CD14-positive monocyte (primary cell): ENCODE measurements around the gene RANBP10. TPM values are rescaled to one million over a fixed set of nuclear protein-coding genes. Genes with fewer than 3 reads are reported as not detected.

ENCODE experiments used
- DNase-seq, 3 donors: peaks; one replicate each; pipeline ENCODE4 v3.0.0-alpha.2; 2011 to 2022
- H2AFZ ChIP-seq: 2 replicates; pipeline ENCODE4 v1.6.0; 2012; ENCODE audit warnings: mild to moderate bottlenecking, low read depth, low read length, inconsistent platforms; ENCODE audit not compliant: insufficient read depth, poor library complexity, severe bottlenecking
- H3K27ac ChIP-seq, 2 donors: 1 replicate in 1 of 2; 2 replicates in 1 of 2; pipeline ENCODE4 v1.5.1; 2012 to 2013; ENCODE audit warnings: low read length in 2 of 2, control low read depth in 1 of 2, inconsistent platforms in 1 of 2, low read depth in 1 of 2, mild to moderate bottlenecking in 1 of 2
- H3K27me3 ChIP-seq, 2 donors: one replicate each; pipeline versions ENCODE4 v1.6.0 to v1.6.1; 2011 to 2013; ENCODE audit warnings: low read length in 2 of 2; ENCODE audit not compliant: control insufficient read depth in 2 of 2, insufficient read depth in 2 of 2
- H3K36me3 ChIP-seq, 2 donors: replicated peaks in 1 of 2; 1 replicate in 1 of 2; 2 replicates in 1 of 2; pipeline versions ENCODE4 v1.5.1 to v1.6.1; 2012 to 2013; ENCODE audit warnings: low read length in 2 of 2, control low read depth in 1 of 2, inconsistent platforms in 1 of 2, mild to moderate bottlenecking in 1 of 2; ENCODE audit not compliant: insufficient read depth in 2 of 2, control insufficient read depth in 1 of 2
- H3K4me1 ChIP-seq, 2 donors: 1 replicate in 1 of 2; 2 replicates in 1 of 2; pipeline versions ENCODE4 v1.5.1 to v1.6.1; 2012 to 2013; ENCODE audit warnings: low read length in 2 of 2, control low read depth in 1 of 2, inconsistent platforms in 1 of 2, mild to moderate bottlenecking in 1 of 2, moderate library complexity in 1 of 2; ENCODE audit not compliant: insufficient read depth in 2 of 2, control insufficient read depth in 1 of 2
- H3K4me2 ChIP-seq: replicated peaks from 2 replicates; pipeline ENCODE3; 2012; ENCODE audit warnings: low read length, moderate library complexity, mild to moderate bottlenecking; ENCODE audit not compliant: poor library complexity, severe bottlenecking; ENCODE audit errors: extremely low read depth
- H3K4me3 ChIP-seq, 3 experiments: fragments of 200-600 bp in 1 of 3; sonication (generic) in 1 of 3; replicated peaks in 1 of 3; 1 replicate in 2 of 3; 2 replicates in 1 of 3; pipeline ENCODE4 v1.5.1; 2011 to 2013; ENCODE audit warnings: low read length in 3 of 3, mild to moderate bottlenecking in 3 of 3, control low read depth in 2 of 3, low read depth in 2 of 3, inconsistent platforms in 1 of 3, moderate library complexity in 1 of 3
- H3K79me2 ChIP-seq: 2 replicates; pipeline ENCODE4 v1.6.0; 2012; ENCODE audit warnings: mild to moderate bottlenecking, control low read depth, inconsistent platforms, low read length, moderate library complexity; ENCODE audit not compliant: insufficient read depth
- H3K9ac ChIP-seq: 2 replicates; pipeline ENCODE4 v1.6.0; 2017; ENCODE audit warnings: low read length, mild to moderate bottlenecking; ENCODE audit not compliant: insufficient read depth, poor library complexity, severe bottlenecking
- H3K9me3 ChIP-seq, 2 donors: replicated peaks in 1 of 2; 1 replicate in 1 of 2; 2 replicates in 1 of 2; pipeline versions ENCODE4 v1.5.1 to v1.6.1; 2012 to 2013; ENCODE audit warnings: low read length in 2 of 2, control low read depth in 1 of 2; ENCODE audit not compliant: control insufficient read depth in 1 of 2, insufficient read depth in 1 of 2
- H4K20me1 ChIP-seq: 2 replicates; pipeline ENCODE4 v1.6.0; 2012; ENCODE audit warnings: mild to moderate bottlenecking, low read length, control low read depth, moderate library complexity; ENCODE audit not compliant: insufficient read depth
- H3K27ac Mint-ChIP-seq, 7 donors: one replicate each; pipeline ENCODE4 v1.8.0; 2020; ENCODE audit warnings: mild to moderate bottlenecking in 7 of 7, mixed read lengths in 7 of 7, moderate library complexity in 6 of 7, inconsistent platforms in 2 of 7
- H3K27me3 Mint-ChIP-seq, 3 donors: one replicate each; pipeline ENCODE4 v1.8.0; 2021 to 2022; ENCODE audit warnings: low read depth in 3 of 3, mild to moderate bottlenecking in 3 of 3, mixed read lengths in 3 of 3, moderate library complexity in 3 of 3, inconsistent platforms in 1 of 3
- H3K36me3 Mint-ChIP-seq, 2 donors: one replicate each; pipeline ENCODE4 v1.8.0; 2020; ENCODE audit warnings: mixed read lengths in 2 of 2, inconsistent platforms in 1 of 2, mild to moderate bottlenecking in 1 of 2
- H3K4me1 Mint-ChIP-seq: one replicate; pipeline ENCODE4 v1.8.0; 2020; ENCODE audit warnings: mild to moderate bottlenecking, mixed read lengths
- H3K4me3 Mint-ChIP-seq, 2 donors: one replicate each; pipeline ENCODE4 v1.8.0; 2020; ENCODE audit warnings: mild to moderate bottlenecking in 2 of 2, mixed read lengths in 2 of 2, moderate library complexity in 1 of 2
- H3K9me3 Mint-ChIP-seq, 7 donors: one replicate each; pipeline ENCODE4 v1.8.0; 2020 to 2022; ENCODE audit warnings: mixed read lengths in 7 of 7, mild to moderate bottlenecking in 6 of 7, moderate library complexity in 6 of 7, inconsistent platforms in 2 of 7
- CTCF ChIP-seq: fragments of 200-600 bp; IDR thresholded peaks from one replicate; pipeline ENCODE4 v1.8.0; 2022; ENCODE audit warnings: antibody characterized with exemption, mild to moderate bottlenecking
- WGBS: methylation state at CpG from one replicate; pipeline ENCODE4 v1.1.5; 2013; ENCODE audit warnings: missing lambda C conversion rate; ENCODE audit not compliant: insufficient coverage; 5-methylcytosine and 5-hydroxymethylcytosine counted together
- intact Hi-C, 2 donors: fragments of 100-400 bp; cut with micrococcal nuclease; formaldehyde crosslinking; loops; one replicate each; pipeline versions ENCODE4 v1.15.0 to v1.15.1; 2023
- polyA plus RNA-seq, 3 donors: library from polyadenylated mRNA; depleted of rRNA in 1 of 3; unstranded in 2 of 3; stranded (reverse) in 1 of 3; fragments of 300-500 nt in 2 of 3; fragments of >200 nt in 1 of 3; fragmentation: Illumina TruSeq in 2 of 3; gene quantifications; 1 replicate in 2 of 3; 2 replicates in 1 of 3; pipeline ENCODE4 v1.2.3, GENCODE V29; 2012 to 2021

Gene RANBP10
- polyA plus RNA-seq, 3 donors = 6.4 to 16.7 (median 6.6) TPM

- peaks cover 13% of the 10 kb centered on the region for H3K79me2 ChIP-seq
- intact Hi-C loops = no loop called here
- peak overlapping the region in 1 of 7 donors; percentile 14 for H3K27ac Mint-ChIP-seq
- H3K4me3 ChIP-seq = no peak overlapping the region
- 100% methylated on average over 2 of the region's 5 CpGs for WGBS
- no peak overlapping the region for H3K9ac ChIP-seq
- TF ChIP-seq CTCF = no peak
- peaks cover 4 to 24% of the 10 kb centered on the region in 2 donors for H3K36me3 ChIP-seq
- DNase-seq = no peak
- H3K4me3 Mint-ChIP-seq = no peak overlapping the region
- peaks cover 0 to 5% (median 0%) of the 10 kb centered on the region in 7 donors for H3K9me3 Mint-ChIP-seq
- no peak overlapping the region for H3K27ac ChIP-seq
- H3K27me3 ChIP-seq = no peaks in the 10 kb centered on the region
- H3K9me3 ChIP-seq = no peaks in the 10 kb centered on the region
- no peaks in the 10 kb centered on the region for H3K4me1 Mint-ChIP-seq
- H4K20me1 ChIP-seq = peaks cover 26% of the 10 kb centered on the region
- H3K27me3 Mint-ChIP-seq = no peaks in the 10 kb centered on the region
- no peak overlapping the region for H3K4me2 ChIP-seq
- H2AFZ ChIP-seq = no peak overlapping the region
- H3K4me1 ChIP-seq = no peaks in the 10 kb centered on the region
- peaks cover 26 to 41% of the 10 kb centered on the region in 2 donors for H3K36me3 Mint-ChIP-seq
Measured at GRCh38 chr16:67779256-67780014, 26.9 kb downstream of the RANBP10 start.

GRCh38 chr16:67775273-67775672 lies 31.1 kb downstream of the RANBP10 start:
- Mint-ChIP-seq H3K4me3 (no peak overlapping the region), H3K36me3 (peaks cover 33 to 47% of the 10 kb centered on the region in 2 donors), H3K27ac (no peak overlapping the region), H3K9me3 (peaks cover 0 to 3% (median 0%) of the 10 kb centered on the region in 7 donors), H3K4me1 (peaks cover 6% of the 10 kb centered on the region), H3K27me3 (no peaks in the 10 kb centered on the region)
- intact Hi-C loops = no loop called here
- H3K36me3 ChIP-seq = peaks cover 14 to 33% of the 10 kb centered on the region in 2 donors
- no peaks in the 10 kb centered on the region for H3K9me3 ChIP-seq
- H4K20me1 ChIP-seq = peaks cover 31% of the 10 kb centered on the region
- no peaks in the 10 kb centered on the region for H3K79me2 ChIP-seq
- H3K4me3 ChIP-seq = no peak overlapping the region
- no peak overlapping the region for H3K4me2 ChIP-seq
- TF ChIP-seq CTCF = no peak
- no peaks in the 10 kb centered on the region for H3K27me3 ChIP-seq
- H2AFZ ChIP-seq = no peak overlapping the region
- WGBS = no CpG with 5 or more reads among the region's 6 CpGs
- no peak overlapping the region for H3K9ac ChIP-seq
- no peak for DNase-seq
- no peak overlapping the region for H3K27ac ChIP-seq
- H3K4me1 ChIP-seq = no peaks in the 10 kb centered on the region
